Ovary (tissue), 9 donors: ENCODE results near the gene ATAD2B. TPM values are rescaled to one million over a fixed set of nuclear protein-coding genes. Genes with fewer than 3 reads are reported as not detected.
"Not testable (repeated sequence)": the region's sequence is repeated elsewhere in the genome, so short reads cannot be mapped to it uniquely, and the experiment has no call there.

ENCODE experiments used
- DNase-seq, 5 donors: peaks; one replicate each; pipeline ENCODE4 v3.0.0-alpha.2; 2019 to 2020
- H3K27ac ChIP-seq, 2 donors: fragments of 200-600 bp; one replicate each; pipeline versions ENCODE4 v1.5.1 to v1.8.0; 2019 to 2022
- H3K27me3 ChIP-seq: fragments of 200-600 bp; one replicate; pipeline ENCODE4 v1.8.0; 2022
- H3K36me3 ChIP-seq: fragments of 200-600 bp; sonication (generic); one replicate; pipeline ENCODE4 v1.5.1; 2019
- H3K4me1 ChIP-seq: one replicate; pipeline ENCODE4 v1.8.1; 2013; ENCODE audit warnings: mild to moderate bottlenecking, moderate library complexity; ENCODE audit not compliant: insufficient read depth
- H3K4me3 ChIP-seq: fragments of 200-600 bp; sonication (generic); one replicate; pipeline ENCODE4 v1.5.1; 2017
- H3K9me3 ChIP-seq, 2 donors: fragments of 200-600 bp in 1 of 2; sonication (generic) in 1 of 2; one replicate each; pipeline versions ENCODE4 v1.5.1 to v1.8.1; 2013 to 2019; ENCODE audit warnings: mild to moderate bottlenecking in 1 of 2, moderate library complexity in 1 of 2
- CTCF ChIP-seq, 3 donors: fragments of 450-650 bp in 2 of 3; fragments of 200-600 bp in 1 of 3; IDR thresholded peaks; one replicate each; pipeline versions ENCODE4 v1.5.1 to v1.8.0; 2016 to 2022; ENCODE audit warnings: antibody characterized with exemption in 3 of 3, mild to moderate bottlenecking in 1 of 3
- EP300 ChIP-seq: sonication (generic); formaldehyde crosslinking; IDR thresholded peaks from one replicate; pipeline ENCODE4 v1.6.1; 2017; ENCODE audit warnings: antibody characterized with exemption
- POLR2A ChIP-seq: fragments of 450-650 bp; IDR thresholded peaks from one replicate; pipeline ENCODE4 v1.6.1; 2017; ENCODE audit warnings: antibody characterized with exemption, mild to moderate bottlenecking, moderate library complexity
- WGBS, 3 donors: extraction: QIAGEN DNeasy Blood & Tissue Kit in 1 of 3; methylation state at CpG; one replicate each; pipeline versions ENCODE4 v1.1.5 to v1.1.7; 2013 to 2017; 5-methylcytosine and 5-hydroxymethylcytosine counted together
- intact Hi-C, 4 donors: fragments of 100-400 bp; cut with DNase I; formaldehyde crosslinking; loops; one replicate each; pipeline versions ENCODE4 v1.11.0 to v1.15.1; 2022 to 2023
- polyA plus RNA-seq, 2 donors: library from polyadenylated mRNA; stranded (reverse); fragments of 200-250 nt in 1 of 2; fragments of 350-450 nt in 1 of 2; fragmentation: Illumina TruSeq in 1 of 2; extraction: RNeasy Lipid Tissue Mini Kit (QIAGEN cat#74804) in 1 of 2; gene quantifications; one replicate each; pipeline ENCODE4 v1.2.3, GENCODE V29; 2013 to 2014
- total RNA-seq, 7 donors: library from RNA; depleted of rRNA in 2 of 7; stranded (reverse); fragments of >200 nt in 2 of 7; fragmentation: NEBNext Ultra II Directional in 3 of 7; extraction: Animal tissue kit (Norgen Biotek cat#: 25700) in 3 of 7; gene quantifications; one replicate each; pipeline versions ENCODE4 v1.1.0 to v1.2.4, GENCODE V29; 2016 to 2023
- donor health status: DM: no; HTN: no; CAD: no; lungs with moderate emphysema.
- donor health status: DM: no; HTN: no; CAD: no.
- donor health status: Bipolar disorder and iron deficiency.
- donor health status: DM: yes; HTN: yes; CAD: no.
- donor health status: DM: no; HTN: no; CAD: no.
- donor health status: DM: yes; HTN: yes; CAD: no.

The ATAD2B gene
- total and polyA plus RNA-seq, 9 donors, result 4.5 to 29.6 (median 19.8) TPM

- no peak overlapping the region for H3K27ac ChIP-seq
- H3K27me3 ChIP-seq, result no peaks in the 10 kb centered on the region
- intact Hi-C loops, result no loop called here
- H3K4me1 ChIP-seq, result no peaks in the 10 kb centered on the region
- TF ChIP-seq EP300 (no peak), POLR2A (no peak)
- no peak for DNase-seq
- WGBS, 3 donors, result 84 to 88% (median 87%) methylated on average over 8 of the region's 8 CpGs
- no peaks in the 10 kb centered on the region for H3K9me3 ChIP-seq
- H3K36me3 ChIP-seq, result no peaks in the 10 kb centered on the region
- no peak overlapping the region for H3K4me3 ChIP-seq
These were observed 181.7 kb downstream of the ATAD2B start for GRCh38 chr2:23745068-23745725.

- H3K36me3 ChIP-seq, intact Hi-C loops, DNase-seq, H3K4me1 ChIP-seq, H3K4me3 ChIP-seq, H3K27me3 ChIP-seq, H3K27ac ChIP-seq, H3K9me3 ChIP-seq: not testable (repeated sequence)
- WGBS, 3 donors, result 96 to 99% (median 97%) methylated on average over 9 of the region's 9 CpGs
These were observed 190.1 kb downstream of the ATAD2B start for GRCh38 chr2:23736783-23737182.

- H3K4me3 ChIP-seq, result no peak overlapping the region
- H3K4me1 ChIP-seq, result no peaks in the 10 kb centered on the region
- DNase-seq, result no peak
- H3K36me3 ChIP-seq, result no peaks in the 10 kb centered on the region
- no peaks in the 10 kb centered on the region for H3K27me3 ChIP-seq
- no peaks in the 10 kb centered on the region for H3K9me3 ChIP-seq
- H3K27ac ChIP-seq, result no peak overlapping the region
- intact Hi-C loops, result no loop called here
- WGBS, 3 donors, result 89 to 91% (median 90%) methylated on average over 3 of the region's 3 CpGs
- TF ChIP-seq EP300, result no peak
- no peak for TF ChIP-seq POLR2A
- no peak for TF ChIP-seq CTCF (IDR thresholded peaks at IDR 0.05)
These were observed 192.5 kb downstream of the ATAD2B start for GRCh38 chr2:23734416-23734815.

- H3K27ac ChIP-seq, H3K4me3 ChIP-seq: not testable (repeated sequence)
These were observed 203.9 kb downstream of the ATAD2B start for GRCh38 chr2:23723029-23723428.

GRCh38 chr2:23722255-23722654 is 204.7 kb downstream of the ATAD2B start:
- intact Hi-C loops, result no loop called here
- WGBS, 3 donors, result 87 to 92% (median 90%) methylated on average over 3 of the region's 3 CpGs
- Histone ChIP-seq H3K27ac (no peak overlapping the region), H3K36me3 (no peaks in the 10 kb centered on the region), H3K4me3 (no peak overlapping the region), H3K27me3 (no peaks in the 10 kb centered on the region), H3K4me1 (no peaks in the 10 kb centered on the region), H3K9me3 (no peaks in the 10 kb centered on the region)
- no peak for DNase-seq
- TF ChIP-seq EP300 (no peak), CTCF (IDR thresholded peaks at IDR 0.05) (no peak), POLR2A (no peak)

More at GRCh38 chr2:23723029-23723428, 203.9 kb downstream of the ATAD2B start:
- H3K4me1 ChIP-seq, H3K27me3 ChIP-seq, intact Hi-C loops, DNase-seq, H3K36me3 ChIP-seq, H3K9me3 ChIP-seq: not testable (repeated sequence)
- 96 to 99% (median 98%) methylated on average over 3 of the region's 3 CpGs for WGBS, 3 donors

- Histone ChIP-seq H3K27me3 (no peaks in the 10 kb centered on the region), H3K27ac (no peak overlapping the region), H3K9me3 (no peaks in the 10 kb centered on the region), H3K4me1 (no peaks in the 10 kb centered on the region), H3K4me3 (no peak overlapping the region), H3K36me3 (no peaks in the 10 kb centered on the region)
- no peak for TF ChIP-seq EP300
- TF ChIP-seq CTCF (IDR thresholded peaks at IDR 0.05), result no peak
- no peak for TF ChIP-seq POLR2A
- intact Hi-C loops, result no loop called here
- DNase-seq, result no peak
- WGBS, 3 donors, result 98 to 100% (median 100%) methylated on average over 2 of the region's 2 CpGs
These were observed 205.5 kb downstream of the ATAD2B start for GRCh38 chr2:23721454-23721826.
